Urinary bladder (tissue), 4 donors: ENCODE data around the gene PLAC9. TPM values are rescaled to one million over a fixed set of nuclear protein-coding genes. Genes with fewer than 3 reads are reported as not detected.

ENCODE experiments used
- DNase-seq: peaks from one replicate; pipeline ENCODE4 v3.0.0-alpha.2; 2015; ENCODE audit errors: extremely low spot score
- H3K27ac ChIP-seq: one replicate; pipeline ENCODE4 v1.5.1; 2013; ENCODE audit warnings: low read depth, mild to moderate bottlenecking, moderate library complexity
- H3K36me3 ChIP-seq: one replicate; pipeline ENCODE4 v1.6.1; 2013; ENCODE audit warnings: mild to moderate bottlenecking, moderate library complexity; ENCODE audit not compliant: insufficient read depth
- H3K4me1 ChIP-seq: one replicate; pipeline ENCODE4 v1.6.1; 2013; ENCODE audit warnings: mild to moderate bottlenecking, moderate library complexity; ENCODE audit not compliant: insufficient read depth
- H3K4me3 ChIP-seq: one replicate; pipeline ENCODE4 v1.5.1; 2013; ENCODE audit warnings: low read depth, low read length
- WGBS: extraction: QIAGEN DNeasy Blood & Tissue Kit; methylation state at CpG from one replicate; pipeline ENCODE4 v1.1.7; 2013; 5-methylcytosine and 5-hydroxymethylcytosine counted together
- polyA plus RNA-seq: library from polyadenylated mRNA; stranded (reverse); fragments of 200-250 nt; gene quantifications from one replicate; pipeline ENCODE4 v1.2.3, GENCODE V29; 2013
- total RNA-seq: library from RNA; depleted of rRNA; stranded (reverse); fragments of >200 nt; gene quantifications from one replicate; pipeline ENCODE4 v1.2.3, GENCODE V29; 2014
- donor health status: healthy with polysubstance abuse.
- donor health status: healthy.

PLAC9 gene
- total and polyA plus RNA-seq, 2 donors: 54.3 to 64.9 TPM

DNA sequence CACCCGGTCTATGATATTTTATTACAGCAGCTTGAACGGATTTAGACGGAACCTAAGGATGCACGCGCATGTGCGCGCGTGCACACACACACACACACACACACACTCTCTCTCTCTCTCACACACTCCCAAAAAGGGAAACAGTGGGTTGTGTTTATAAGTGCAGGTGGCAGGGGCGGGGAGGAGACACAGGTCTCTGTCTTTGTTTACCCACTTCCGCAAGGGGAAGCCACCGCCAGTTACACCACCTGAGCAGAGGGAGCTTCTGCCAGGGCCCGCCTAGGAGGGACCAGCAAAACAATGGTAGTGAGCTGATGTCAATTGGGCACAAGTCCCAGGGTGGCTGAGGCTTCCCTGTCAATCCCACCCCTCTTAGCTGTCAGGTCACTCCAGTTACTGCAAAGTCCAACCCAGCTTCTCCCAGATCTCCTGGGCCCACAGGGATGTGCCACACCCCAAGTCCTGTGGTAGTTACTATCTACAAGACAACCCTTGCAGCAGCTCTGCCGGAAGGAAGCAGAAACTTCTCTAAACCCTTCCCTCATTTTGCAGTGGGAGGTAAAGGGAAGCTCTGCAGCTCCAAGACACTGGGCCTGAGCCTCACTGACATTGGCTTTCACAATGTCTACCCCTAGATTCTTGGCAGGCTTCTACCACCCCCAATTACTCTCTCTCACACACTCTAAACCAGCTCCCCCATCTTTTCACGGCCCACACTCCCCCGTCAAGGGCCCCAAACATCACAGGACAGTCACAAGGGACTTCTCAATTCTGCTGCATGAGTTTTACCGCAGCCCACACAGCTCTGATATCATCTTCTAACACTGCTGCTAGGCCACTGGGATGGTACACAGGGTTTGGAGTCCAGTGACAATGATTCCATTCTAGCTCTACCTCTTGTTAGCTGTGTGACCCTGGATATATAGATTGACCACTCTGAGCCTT, 55.2 kb downstream of the PLAC9 start:
- Histone ChIP-seq H3K27ac (no peak overlapping the region), H3K36me3 (no peaks in the 10 kb centered on the region), H3K4me1 (no peaks in the 10 kb centered on the region), H3K4me3 (no peak overlapping the region)
- WGBS: 70% methylated on average over 16 of the region's 16 CpGs
- DNase-seq: no peak

DNA sequence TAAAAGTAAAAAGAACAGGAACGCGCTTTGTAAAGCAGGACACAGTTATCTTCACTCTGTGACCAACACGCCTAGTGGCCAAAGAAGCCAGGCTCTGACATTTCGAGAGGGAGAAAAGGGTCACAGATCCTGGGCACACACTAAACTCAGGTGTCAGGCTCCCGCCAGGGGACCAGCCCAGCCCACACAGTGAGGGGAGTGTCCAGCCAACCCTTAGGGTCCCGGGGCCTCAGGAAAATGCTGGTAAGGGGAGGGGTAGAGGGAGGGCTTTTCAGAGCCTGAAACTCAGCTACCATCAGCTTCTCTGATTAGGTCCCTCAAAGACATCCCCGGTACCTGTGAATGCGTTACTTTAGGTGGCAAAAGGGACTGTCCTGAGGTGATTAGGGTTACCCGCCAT, 56.2 kb downstream of the PLAC9 start:
- H3K4me1 ChIP-seq: no peaks in the 10 kb centered on the region
- 92% methylated on average over 9 of the region's 9 CpGs for WGBS
- no peak overlapping the region for H3K27ac ChIP-seq
- H3K36me3 ChIP-seq: no peaks in the 10 kb centered on the region
- no peak for DNase-seq
- no peak overlapping the region for H3K4me3 ChIP-seq

DNA sequence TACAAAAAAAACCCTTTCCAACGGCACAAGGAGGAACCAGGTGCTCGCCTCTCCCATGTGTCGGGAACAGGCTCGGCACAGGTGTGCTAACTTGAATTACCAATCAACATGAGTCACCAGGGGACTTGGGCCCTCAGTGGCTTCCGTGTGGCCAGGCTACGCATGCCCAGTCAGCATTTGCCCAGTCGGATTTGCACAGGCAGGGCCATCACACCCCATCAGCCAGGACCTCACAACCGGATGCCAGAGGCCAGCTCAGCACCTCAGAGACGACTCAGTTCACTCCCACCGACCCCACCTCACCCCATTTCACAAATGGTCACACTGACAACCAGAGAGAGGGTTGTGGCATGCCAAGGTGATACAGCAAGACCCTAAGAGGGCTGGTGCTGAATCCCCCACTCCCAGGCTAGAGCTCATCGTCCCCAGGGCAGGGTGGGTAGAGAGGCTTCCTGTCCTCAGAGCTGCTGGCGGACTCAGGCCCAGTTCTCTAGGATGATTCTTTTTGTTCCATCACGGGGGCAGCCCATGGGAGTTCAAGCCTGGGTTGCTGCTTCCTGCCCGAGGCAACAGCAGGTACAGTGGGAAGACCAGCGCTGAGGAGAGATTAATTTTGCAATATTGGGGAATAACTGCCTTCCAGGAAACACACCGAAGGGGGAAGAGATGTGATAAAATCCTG, 59.2 kb downstream of the PLAC9 start:
- WGBS: 73% methylated on average over 16 of the region's 16 CpGs
- no peak for DNase-seq
- no peak overlapping the region for H3K4me3 ChIP-seq
- peak overlapping the region; percentile 3 for H3K27ac ChIP-seq
- no peaks in the 10 kb centered on the region for H3K36me3 ChIP-seq
- H3K4me1 ChIP-seq: no peaks in the 10 kb centered on the region

DNA sequence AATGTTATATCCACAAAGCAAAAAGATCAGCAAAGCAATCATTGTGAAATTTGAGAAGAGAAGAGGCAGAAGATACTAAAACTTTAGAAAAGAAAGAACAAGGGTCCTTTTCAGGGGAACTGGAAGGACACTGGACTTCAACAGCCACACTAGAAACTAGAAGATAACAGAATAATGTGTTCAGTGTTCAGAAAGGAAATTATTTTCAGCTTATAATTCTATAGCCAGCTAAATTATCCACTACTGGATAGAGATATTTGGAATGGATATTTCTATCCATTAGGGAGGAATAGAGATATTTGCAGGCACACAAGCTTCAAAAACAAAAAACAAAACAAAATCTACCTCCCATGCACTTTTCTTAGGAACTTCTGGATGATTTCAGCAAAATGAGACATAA, 60.0 kb downstream of the PLAC9 start:
- Histone ChIP-seq H3K36me3 (no peaks in the 10 kb centered on the region), H3K27ac (no peak overlapping the region), H3K4me3 (no peak overlapping the region), H3K4me1 (peaks cover 2% of the 10 kb centered on the region)
- DNase-seq: no peak

DNA sequence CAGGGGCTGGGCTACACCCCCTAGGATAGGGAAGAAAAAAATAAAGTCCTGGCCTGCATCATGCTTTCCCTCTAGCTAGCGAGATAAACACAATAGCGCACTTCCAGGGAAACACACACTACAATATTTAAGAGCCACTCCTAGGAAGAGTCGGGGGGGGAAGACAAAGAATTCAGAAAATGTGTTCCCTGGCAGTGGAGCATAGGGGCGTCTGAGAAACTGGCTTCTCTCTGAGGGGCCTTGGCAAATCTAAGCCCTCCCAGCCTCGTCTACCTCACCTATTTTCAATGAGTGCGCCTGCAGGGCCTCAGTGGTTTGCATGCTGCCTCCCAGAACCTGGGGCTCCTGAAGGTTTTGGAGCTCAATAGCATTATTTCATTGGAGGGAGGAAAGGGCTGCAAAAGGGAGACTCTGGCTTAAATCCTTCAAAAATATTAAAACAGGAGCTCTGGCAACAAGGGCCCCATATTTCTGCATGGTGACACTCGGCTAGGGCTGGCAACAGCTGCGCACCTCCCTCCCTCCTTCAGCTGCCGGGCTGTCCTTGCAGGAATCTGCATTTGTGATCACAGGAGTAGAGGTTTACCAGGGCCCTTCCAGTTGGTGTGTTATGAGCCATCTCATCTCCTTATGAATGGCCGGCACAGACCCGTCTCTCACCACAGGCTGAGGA, 62.0 kb downstream of the PLAC9 start:
- H3K27ac ChIP-seq: no peak overlapping the region
- no peak overlapping the region for H3K4me3 ChIP-seq
- WGBS: 62% methylated on average over 11 of the region's 11 CpGs

More for the DNA sequence above, 62.0 kb downstream of the PLAC9 start:
- no peak for DNase-seq
- H3K4me1 ChIP-seq: peaks cover 2% of the 10 kb centered on the region
- H3K36me3 ChIP-seq: no peaks in the 10 kb centered on the region

Other genes with a start within 250 kb of the PLAC9 start
- gene SFTPD, start 183.6 kb upstream of the PLAC9 start, total RNA-seq: not detected
- gene SFTPD, start 183.6 kb upstream of the PLAC9 start, polyA plus RNA-seq: 0.47 TPM
- 14.8 TPM for gene TMEM254, start 54.1 kb upstream of the PLAC9 start, total RNA-seq
- gene TMEM254, start 54.1 kb upstream of the PLAC9 start, polyA plus RNA-seq: 18.3 TPM
- 41.8 TPM for gene ANXA11, start 72.8 kb downstream of the PLAC9 start, total RNA-seq
- gene ANXA11, start 72.8 kb downstream of the PLAC9 start, polyA plus RNA-seq: 114 TPM
- not detected for gene MAT1A, start 156.9 kb downstream of the PLAC9 start, total RNA-seq
- gene MAT1A, start 156.9 kb downstream of the PLAC9 start, polyA plus RNA-seq: 0.37 TPM
- gene DYDC1, start 224.0 kb downstream of the PLAC9 start, total RNA-seq: not detected
- gene DYDC1, start 224.0 kb downstream of the PLAC9 start, polyA plus RNA-seq: not detected
- gene DYDC2, start 224.1 kb downstream of the PLAC9 start, total RNA-seq: not detected
- gene DYDC2, start 224.1 kb downstream of the PLAC9 start, polyA plus RNA-seq: not detected